A673 (cell line): ENCODE data around the gene MGME1.

Experiments used
- EZH2 ChIP-seq: fragments of 200-600 bp; sonication (generic); IDR thresholded peaks from 2 replicates; pipeline ENCODE4 v1.6.1; 2017; ENCODE audit warnings: borderline replicate concordance, low read depth, mild to moderate bottlenecking, mixed read lengths, antibody characterized with exemption, low read length; ENCODE audit not compliant: poor library complexity, severe bottlenecking
- TF ChIP-seq, protein P1 (sequence below): fragments of 300-800, 200-600 bp; sonication (generic); conservative IDR thresholded peaks from 2 replicates; pipeline ENCODE4 v1.5.1; 2017; ENCODE audit warnings: low read depth, mild to moderate bottlenecking, antibody characterized with exemption, low read length, moderate library complexity, mixed read lengths

DNA sequence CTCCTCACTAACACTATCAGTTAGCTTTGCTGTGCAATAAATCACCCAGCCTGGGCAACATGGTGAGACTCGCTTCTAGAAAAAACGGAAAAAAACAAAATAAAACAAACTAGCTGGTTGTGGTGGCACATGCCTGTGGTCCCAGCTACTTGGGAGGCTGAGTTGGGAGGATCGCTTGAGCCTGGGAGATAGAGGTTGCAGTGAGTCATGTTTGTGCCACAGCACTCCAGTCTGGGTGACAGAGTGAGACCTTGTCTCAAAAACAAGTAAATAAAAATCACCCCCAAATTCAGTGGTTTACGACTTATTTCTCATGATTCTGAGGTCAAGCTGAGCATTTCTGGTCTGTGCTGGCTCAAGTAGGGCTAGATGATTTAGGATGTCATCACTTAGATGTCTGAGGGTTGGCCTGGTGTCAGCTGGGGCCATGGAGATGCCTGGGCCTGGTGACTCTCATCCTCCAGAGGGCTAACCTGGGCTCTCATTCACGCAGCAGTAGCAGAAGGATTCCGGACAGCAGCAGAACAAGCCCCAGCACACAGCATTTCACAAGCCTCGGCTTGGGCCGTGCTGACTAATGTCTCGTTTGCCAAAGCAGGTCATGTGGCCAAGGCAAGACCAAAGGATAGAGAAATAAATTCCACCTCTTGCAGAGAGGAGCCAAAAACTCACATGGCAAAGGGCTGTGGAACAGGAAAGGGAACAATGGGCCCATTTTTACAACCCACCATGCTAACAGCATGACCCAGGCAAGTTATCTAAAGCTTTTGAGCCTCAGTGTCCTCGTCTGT lies 32.5 kb downstream of the MGME1 start:
- TF ChIP-seq EZH2 = no peak
- TF ChIP-seq, protein P1, sequence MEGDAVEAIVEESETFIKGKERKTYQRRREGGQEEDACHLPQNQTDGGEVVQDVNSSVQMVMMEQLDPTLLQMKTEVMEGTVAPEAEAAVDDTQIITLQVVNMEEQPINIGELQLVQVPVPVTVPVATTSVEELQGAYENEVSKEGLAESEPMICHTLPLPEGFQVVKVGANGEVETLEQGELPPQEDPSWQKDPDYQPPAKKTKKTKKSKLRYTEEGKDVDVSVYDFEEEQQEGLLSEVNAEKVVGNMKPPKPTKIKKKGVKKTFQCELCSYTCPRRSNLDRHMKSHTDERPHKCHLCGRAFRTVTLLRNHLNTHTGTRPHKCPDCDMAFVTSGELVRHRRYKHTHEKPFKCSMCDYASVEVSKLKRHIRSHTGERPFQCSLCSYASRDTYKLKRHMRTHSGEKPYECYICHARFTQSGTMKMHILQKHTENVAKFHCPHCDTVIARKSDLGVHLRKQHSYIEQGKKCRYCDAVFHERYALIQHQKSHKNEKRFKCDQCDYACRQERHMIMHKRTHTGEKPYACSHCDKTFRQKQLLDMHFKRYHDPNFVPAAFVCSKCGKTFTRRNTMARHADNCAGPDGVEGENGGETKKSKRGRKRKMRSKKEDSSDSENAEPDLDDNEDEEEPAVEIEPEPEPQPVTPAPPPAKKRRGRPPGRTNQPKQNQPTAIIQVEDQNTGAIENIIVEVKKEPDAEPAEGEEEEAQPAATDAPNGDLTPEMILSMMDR = no peak
